HepG2 (cell line): ENCODE measurements around the gene RNF5. TPM values are rescaled to one million over a fixed set of nuclear protein-coding genes. Genes with fewer than 3 reads are reported as not detected.

Experiments
- EEA1 ChIP-seq: sonication (generic); formaldehyde crosslinking; IDR thresholded peaks from 2 replicates; pipeline ENCODE4 v1.5.1; 2020; ENCODE audit warnings: mild to moderate bottlenecking, missing genetic modification reagents, borderline replicate concordance
- HOXA9 ChIP-seq: sonication (generic); formaldehyde crosslinking; IDR thresholded peaks from 2 replicates; pipeline ENCODE4 v1.8.1; 2022; ENCODE audit warnings: missing genetic modification reagents, mild to moderate bottlenecking, moderate library complexity, borderline replicate concordance
- MBD4 ChIP-seq: IDR thresholded peaks from 2 replicates; pipeline ENCODE4 v1.6.1; 2012; ENCODE audit warnings: low read length, inconsistent platforms, borderline replicate concordance
- MBNL3 ChIP-seq: fragments of 250-450 bp; sonication (Bioruptor Pico); conservative IDR thresholded peaks from 2 replicates; pipeline ENCODE4 v1.8.0; 2022; ENCODE audit warnings: mild to moderate bottlenecking, inconsistent platforms
- MIXL1 ChIP-seq: IDR thresholded peaks from 2 replicates; pipeline ENCODE4 v1.6.1; 2016
- POLR2A ChIP-seq, 2 experiments: IDR thresholded peaks; 2 replicates each; pipeline ENCODE4 v1.6.1; 2011; ENCODE audit warnings: low read depth in 2 of 2, low read length in 2 of 2, mild to moderate bottlenecking in 1 of 2, moderate library complexity in 1 of 2; ENCODE audit not compliant: insufficient read depth in 1 of 2
- TEAD3 ChIP-seq: optimal IDR thresholded peaks from 2 replicates; pipeline ENCODE3; 2016; ENCODE audit warnings: borderline replicate concordance
- ZEB1 ChIP-seq: IDR thresholded peaks from 2 replicates; pipeline ENCODE4 v1.6.1; 2012; ENCODE audit warnings: mild to moderate bottlenecking, low read depth, inconsistent platforms; ENCODE audit not compliant: insufficient replicate concordance
- ZFP36L1 ChIP-seq: sonication (generic); formaldehyde crosslinking; IDR thresholded peaks from 2 replicates; pipeline ENCODE4 v1.8.0; 2022; ENCODE audit warnings: mild to moderate bottlenecking, missing genetic modification reagents, moderate library complexity
- ZFP90 ChIP-seq: sonication (generic); formaldehyde crosslinking; IDR thresholded peaks from 2 replicates; pipeline ENCODE4 v1.8.0; 2022; ENCODE audit warnings: missing genetic modification reagents, mild to moderate bottlenecking, inconsistent platforms, borderline replicate concordance
- ZNF230 ChIP-seq: sonication (generic); formaldehyde crosslinking; IDR thresholded peaks from 2 replicates; pipeline ENCODE4 v1.4.0; 2020; ENCODE audit warnings: mild to moderate bottlenecking, missing genetic modification reagents
- ZNF256 ChIP-seq: sonication (generic); formaldehyde crosslinking; conservative IDR thresholded peaks from 2 replicates; pipeline ENCODE4 v1.4.0; 2020; ENCODE audit warnings: missing genetic modification reagents
- ZNF337 ChIP-seq: sonication (generic); formaldehyde crosslinking; IDR thresholded peaks from 2 replicates; pipeline ENCODE4 v1.5.1; 2020; ENCODE audit warnings: missing genetic modification reagents, low read depth, mild to moderate bottlenecking, borderline replicate concordance
- ZNF44 ChIP-seq: sonication (generic); formaldehyde crosslinking; IDR thresholded peaks from 2 replicates; pipeline ENCODE4 v1.5.1; 2020; ENCODE audit warnings: mild to moderate bottlenecking, missing genetic modification reagents
- ZNF782 ChIP-seq: sonication (generic); formaldehyde crosslinking; IDR thresholded peaks from 2 replicates; pipeline ENCODE4 v1.4.0; 2020; ENCODE audit warnings: missing genetic modification reagents, mild to moderate bottlenecking, borderline replicate concordance
- polyA plus RNA-seq, 8 experiments: library from polyadenylated mRNA; depleted of rRNA in 3 of 8; stranded (reverse) in 7 of 8; unstranded in 1 of 8; fragments of >200 nt; fragmentation: Illumina TruSeq in 4 of 8; extraction: Trizol in 4 of 8; gene quantifications; 2 replicates each; pipeline versions ENCODE4 v1.2.1 to v1.2.3, GENCODE V29; 2011 to 2016; ENCODE audit warnings: low read depth in 4 of 8, missing spikeins in 1 of 8, mixed read lengths in 1 of 8; ENCODE audit not compliant: insufficient read depth in 1 of 8
- total RNA-seq, 5 experiments: library from RNA; depleted of rRNA; stranded (reverse); fragments of >200 nt; fragmentation: Illumina TruSeq; extraction: Trizol; gene quantifications; 2 replicates each; pipeline ENCODE4 v1.2.3, GENCODE V29; 2016; ENCODE audit warnings: low read depth in 1 of 5
- TF ChIP-seq, protein P1 (sequence below): sonication (generic); formaldehyde crosslinking; IDR thresholded peaks from 2 replicates; pipeline ENCODE4 v1.5.1; 2020; ENCODE audit warnings: mild to moderate bottlenecking, missing genetic modification reagents, moderate library complexity
- TF ChIP-seq, protein P2 (sequence below): IDR thresholded peaks from 2 replicates; pipeline ENCODE4 v1.6.1; 2016; ENCODE audit warnings: mild to moderate bottlenecking, missing biosample characterization, missing genetic modification reagents
- TF ChIP-seq, protein P3 (sequence below): sonication (generic); formaldehyde crosslinking; IDR thresholded peaks from 2 replicates; pipeline ENCODE4 v1.5.1; 2020; ENCODE audit warnings: missing genetic modification reagents, mild to moderate bottlenecking, borderline replicate concordance
- TF ChIP-seq, protein P4 (sequence below), 2 experiments: IDR thresholded peaks; 2 replicates each; pipeline ENCODE4 v1.6.1; 2011 to 2012; ENCODE audit warnings: low read length in 2 of 2, borderline replicate concordance in 1 of 2, low read depth in 1 of 2, mild to moderate bottlenecking in 1 of 2, moderate library complexity in 1 of 2

Gene RNF5
- total and polyA plus RNA-seq, 2 of the 13 experiments (the other 11 are each of a cell fraction or from before 2014, with no cell fraction given) = 98.0 to 131 TPM

DNA sequence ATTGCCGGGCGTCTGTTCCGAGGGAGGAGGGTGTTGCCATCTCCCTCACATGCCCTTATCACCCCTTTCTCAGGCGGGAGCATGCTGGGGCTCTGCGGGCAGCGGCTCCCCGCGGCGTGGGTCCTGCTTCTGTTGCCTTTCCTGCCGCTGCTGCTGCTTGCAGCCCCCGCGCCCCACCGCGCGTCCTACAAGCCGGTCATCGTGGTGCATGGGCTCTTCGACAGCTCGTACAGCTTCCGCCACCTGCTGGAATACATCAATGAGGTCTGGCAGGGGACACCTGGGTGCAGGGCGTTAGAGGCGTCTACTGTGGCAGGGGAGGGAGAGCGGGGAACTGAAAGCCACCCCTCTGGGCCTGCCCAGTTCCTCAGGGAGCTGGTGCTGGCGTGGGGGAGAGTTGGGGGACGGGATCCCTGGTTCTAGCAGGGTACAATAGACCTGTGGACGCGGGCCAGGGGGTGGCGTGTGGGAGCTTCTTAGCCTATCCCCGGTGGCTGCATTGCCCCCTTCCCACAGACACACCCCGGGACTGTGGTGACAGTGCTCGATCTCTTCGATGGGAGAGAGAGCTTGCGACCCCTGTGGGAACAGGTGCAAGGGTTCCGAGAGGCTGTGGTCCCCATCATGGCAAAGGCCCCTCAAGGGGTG is 23.6 kb upstream of the RNF5 start (continued):
- no peak; the same call in 1 of the 2 replicates for TF ChIP-seq HOXA9
- TF ChIP-seq EEA1 (CRISPR knock-in tag) = 0 out of 2 replicates have a peak, but pooled peaks have one; percentile 6
- 0 out of 2 replicates have a peak, but pooled peaks have one; percentile 36 for TF ChIP-seq ZNF44 (CRISPR knock-in tag)
- TF ChIP-seq, protein P1, sequence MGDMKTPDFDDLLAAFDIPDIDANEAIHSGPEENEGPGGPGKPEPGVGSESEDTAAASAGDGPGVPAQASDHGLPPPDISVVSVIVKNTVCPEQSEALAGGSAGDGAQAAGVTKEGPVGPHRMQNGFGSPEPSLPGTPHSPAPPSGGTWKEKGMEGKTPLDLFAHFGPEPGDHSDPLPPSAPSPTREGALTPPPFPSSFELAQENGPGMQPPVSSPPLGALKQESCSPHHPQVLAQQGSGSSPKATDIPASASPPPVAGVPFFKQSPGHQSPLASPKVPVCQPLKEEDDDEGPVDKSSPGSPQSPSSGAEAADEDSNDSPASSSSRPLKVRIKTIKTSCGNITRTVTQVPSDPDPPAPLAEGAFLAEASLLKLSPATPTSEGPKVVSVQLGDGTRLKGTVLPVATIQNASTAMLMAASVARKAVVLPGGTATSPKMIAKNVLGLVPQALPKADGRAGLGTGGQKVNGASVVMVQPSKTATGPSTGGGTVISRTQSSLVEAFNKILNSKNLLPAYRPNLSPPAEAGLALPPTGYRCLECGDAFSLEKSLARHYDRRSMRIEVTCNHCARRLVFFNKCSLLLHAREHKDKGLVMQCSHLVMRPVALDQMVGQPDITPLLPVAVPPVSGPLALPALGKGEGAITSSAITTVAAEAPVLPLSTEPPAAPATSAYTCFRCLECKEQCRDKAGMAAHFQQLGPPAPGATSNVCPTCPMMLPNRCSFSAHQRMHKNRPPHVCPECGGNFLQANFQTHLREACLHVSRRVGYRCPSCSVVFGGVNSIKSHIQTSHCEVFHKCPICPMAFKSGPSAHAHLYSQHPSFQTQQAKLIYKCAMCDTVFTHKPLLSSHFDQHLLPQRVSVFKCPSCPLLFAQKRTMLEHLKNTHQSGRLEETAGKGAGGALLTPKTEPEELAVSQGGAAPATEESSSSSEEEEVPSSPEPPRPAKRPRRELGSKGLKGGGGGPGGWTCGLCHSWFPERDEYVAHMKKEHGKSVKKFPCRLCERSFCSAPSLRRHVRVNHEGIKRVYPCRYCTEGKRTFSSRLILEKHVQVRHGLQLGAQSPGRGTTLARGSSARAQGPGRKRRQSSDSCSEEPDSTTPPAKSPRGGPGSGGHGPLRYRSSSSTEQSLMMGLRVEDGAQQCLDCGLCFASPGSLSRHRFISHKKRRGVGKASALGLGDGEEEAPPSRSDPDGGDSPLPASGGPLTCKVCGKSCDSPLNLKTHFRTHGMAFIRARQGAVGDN (CRISPR knock-in tag) = peak; percentile 87
- TF ChIP-seq POLR2A (IDR thresholded peaks at IDR 0.05; ENCODE audit: insufficient read depth in 1 of 2, low read depth in 2 of 2, low read length in 2 of 2) = no peak
- TF ChIP-seq, protein P2, sequence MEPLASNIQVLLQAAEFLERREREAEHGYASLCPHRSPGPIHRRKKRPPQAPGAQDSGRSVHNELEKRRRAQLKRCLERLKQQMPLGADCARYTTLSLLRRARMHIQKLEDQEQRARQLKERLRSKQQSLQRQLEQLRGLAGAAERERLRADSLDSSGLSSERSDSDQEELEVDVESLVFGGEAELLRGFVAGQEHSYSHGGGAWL (CRISPR knock-in tag) = no peak
- no peak for TF ChIP-seq ZFP36L1 (CRISPR knock-in tag)
- no peak for TF ChIP-seq ZNF337 (CRISPR knock-in tag)
- TF ChIP-seq, protein P3, sequence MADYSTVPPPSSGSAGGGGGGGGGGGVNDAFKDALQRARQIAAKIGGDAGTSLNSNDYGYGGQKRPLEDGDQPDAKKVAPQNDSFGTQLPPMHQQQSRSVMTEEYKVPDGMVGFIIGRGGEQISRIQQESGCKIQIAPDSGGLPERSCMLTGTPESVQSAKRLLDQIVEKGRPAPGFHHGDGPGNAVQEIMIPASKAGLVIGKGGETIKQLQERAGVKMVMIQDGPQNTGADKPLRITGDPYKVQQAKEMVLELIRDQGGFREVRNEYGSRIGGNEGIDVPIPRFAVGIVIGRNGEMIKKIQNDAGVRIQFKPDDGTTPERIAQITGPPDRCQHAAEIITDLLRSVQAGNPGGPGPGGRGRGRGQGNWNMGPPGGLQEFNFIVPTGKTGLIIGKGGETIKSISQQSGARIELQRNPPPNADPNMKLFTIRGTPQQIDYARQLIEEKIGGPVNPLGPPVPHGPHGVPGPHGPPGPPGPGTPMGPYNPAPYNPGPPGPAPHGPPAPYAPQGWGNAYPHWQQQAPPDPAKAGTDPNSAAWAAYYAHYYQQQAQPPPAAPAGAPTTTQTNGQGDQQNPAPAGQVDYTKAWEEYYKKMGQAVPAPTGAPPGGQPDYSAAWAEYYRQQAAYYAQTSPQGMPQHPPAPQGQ (CRISPR knock-in tag) = 0 out of 2 replicates have a peak, but pooled peaks have one; percentile 17
- no peak for TF ChIP-seq TEAD3 (CRISPR knock-in tag)
- TF ChIP-seq ZEB1 = no peak
- TF ChIP-seq ZNF256 (CRISPR knock-in tag) = no peak
- TF ChIP-seq MBNL3 (CRISPR knock-in tag) = no peak
- TF ChIP-seq ZNF230 (CRISPR knock-in tag) = no peak
- TF ChIP-seq, protein P4, sequence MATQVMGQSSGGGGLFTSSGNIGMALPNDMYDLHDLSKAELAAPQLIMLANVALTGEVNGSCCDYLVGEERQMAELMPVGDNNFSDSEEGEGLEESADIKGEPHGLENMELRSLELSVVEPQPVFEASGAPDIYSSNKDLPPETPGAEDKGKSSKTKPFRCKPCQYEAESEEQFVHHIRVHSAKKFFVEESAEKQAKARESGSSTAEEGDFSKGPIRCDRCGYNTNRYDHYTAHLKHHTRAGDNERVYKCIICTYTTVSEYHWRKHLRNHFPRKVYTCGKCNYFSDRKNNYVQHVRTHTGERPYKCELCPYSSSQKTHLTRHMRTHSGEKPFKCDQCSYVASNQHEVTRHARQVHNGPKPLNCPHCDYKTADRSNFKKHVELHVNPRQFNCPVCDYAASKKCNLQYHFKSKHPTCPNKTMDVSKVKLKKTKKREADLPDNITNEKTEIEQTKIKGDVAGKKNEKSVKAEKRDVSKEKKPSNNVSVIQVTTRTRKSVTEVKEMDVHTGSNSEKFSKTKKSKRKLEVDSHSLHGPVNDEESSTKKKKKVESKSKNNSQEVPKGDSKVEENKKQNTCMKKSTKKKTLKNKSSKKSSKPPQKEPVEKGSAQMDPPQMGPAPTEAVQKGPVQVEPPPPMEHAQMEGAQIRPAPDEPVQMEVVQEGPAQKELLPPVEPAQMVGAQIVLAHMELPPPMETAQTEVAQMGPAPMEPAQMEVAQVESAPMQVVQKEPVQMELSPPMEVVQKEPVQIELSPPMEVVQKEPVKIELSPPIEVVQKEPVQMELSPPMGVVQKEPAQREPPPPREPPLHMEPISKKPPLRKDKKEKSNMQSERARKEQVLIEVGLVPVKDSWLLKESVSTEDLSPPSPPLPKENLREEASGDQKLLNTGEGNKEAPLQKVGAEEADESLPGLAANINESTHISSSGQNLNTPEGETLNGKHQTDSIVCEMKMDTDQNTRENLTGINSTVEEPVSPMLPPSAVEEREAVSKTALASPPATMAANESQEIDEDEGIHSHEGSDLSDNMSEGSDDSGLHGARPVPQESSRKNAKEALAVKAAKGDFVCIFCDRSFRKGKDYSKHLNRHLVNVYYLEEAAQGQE (IDR thresholded peaks at IDR 0.05; ENCODE audit: borderline replicate concordance in 1 of 2, low read depth in 1 of 2, low read length in 2 of 2) = no peak
- peak; percentile 77; the same call in 1 of the 2 replicates for TF ChIP-seq MIXL1 (CRISPR knock-in tag)
- TF ChIP-seq MBD4 = no peak
- no peak for TF ChIP-seq ZFP90 (CRISPR knock-in tag)
- TF ChIP-seq ZNF782 (CRISPR knock-in tag) = no peak; the same call in 1 of the 2 replicates
